IPS-20b (cell line): Measurements from ENCODE around the gene PTPRE.

Experiments used
- H3K27ac ChIP-seq: one replicate; pipeline ENCODE4 v1.5.1; 2013; ENCODE audit warnings: low read length
- H3K27me3 ChIP-seq: 2 replicates; pipeline ENCODE4 v1.6.1; 2013; ENCODE audit warnings: mild to moderate bottlenecking, low read length, inconsistent platforms; ENCODE audit not compliant: insufficient read depth
- H3K36me3 ChIP-seq: 2 replicates; pipeline ENCODE4 v1.6.1; 2013; ENCODE audit warnings: low read depth, mild to moderate bottlenecking, inconsistent platforms, low read length, moderate library complexity; ENCODE audit not compliant: insufficient read depth
- H3K4me1 ChIP-seq: 2 replicates; pipeline ENCODE4 v1.6.1; 2013; ENCODE audit warnings: mild to moderate bottlenecking, control low read depth, inconsistent platforms, low read length, moderate library complexity; ENCODE audit not compliant: insufficient read depth
- H3K4me3 ChIP-seq: 2 replicates; pipeline ENCODE4 v1.5.1; 2013; ENCODE audit warnings: mild to moderate bottlenecking, low read length, inconsistent platforms
- H3K9ac ChIP-seq: 2 replicates; pipeline ENCODE4 v1.6.1; 2013; ENCODE audit warnings: low read depth, mild to moderate bottlenecking, inconsistent platforms, low read length, moderate library complexity
- H3K9me3 ChIP-seq: 2 replicates; pipeline ENCODE4 v1.6.1; 2013; ENCODE audit warnings: mild to moderate bottlenecking, low read depth, low read length, inconsistent platforms; ENCODE audit not compliant: insufficient read depth

The PTPRE gene

GRCh38 chr10:127971963-127972615 lies 65.2 kb downstream of the PTPRE start:
- no peak overlapping the region for H3K4me3 ChIP-seq
- no peak overlapping the region for H3K9ac ChIP-seq
- no peaks in the 10 kb centered on the region for H3K36me3 ChIP-seq
- H3K27me3 ChIP-seq = no peaks in the 10 kb centered on the region
- H3K27ac ChIP-seq = no peak overlapping the region
- peaks cover 5% of the 10 kb centered on the region for H3K4me1 ChIP-seq
- no peaks in the 10 kb centered on the region for H3K9me3 ChIP-seq

GRCh38 chr10:127972751-127973357 lies 66.0 kb downstream of the PTPRE start:
- H3K4me1 ChIP-seq = peaks cover 5% of the 10 kb centered on the region

GRCh38 chr10:127973791-127974311 lies 66.9 kb downstream of the PTPRE start:
- no peak overlapping the region for H3K27ac ChIP-seq
- no peaks in the 10 kb centered on the region for H3K36me3 ChIP-seq
- no peak overlapping the region for H3K4me3 ChIP-seq
- no peaks in the 10 kb centered on the region for H3K27me3 ChIP-seq
- H3K9me3 ChIP-seq = no peaks in the 10 kb centered on the region
- no peak overlapping the region for H3K9ac ChIP-seq
- no peaks in the 10 kb centered on the region; the same call in 1 of the 2 replicates for H3K4me1 ChIP-seq

More at GRCh38 chr10:127972751-127973357, 66.0 kb downstream of the PTPRE start:
- H3K36me3 ChIP-seq = no peaks in the 10 kb centered on the region
- no peaks in the 10 kb centered on the region for H3K9me3 ChIP-seq
- no peaks in the 10 kb centered on the region for H3K27me3 ChIP-seq
- no peak overlapping the region for H3K4me3 ChIP-seq
- H3K27ac ChIP-seq = no peak overlapping the region
- no peak overlapping the region for H3K9ac ChIP-seq

GRCh38 chr10:127974911-127975310 lies 68.0 kb downstream of the PTPRE start:
- Histone ChIP-seq H3K27me3 (no peaks in the 10 kb centered on the region), H3K4me1 (no peaks in the 10 kb centered on the region), H3K27ac (no peak overlapping the region), H3K9ac (no peak overlapping the region), H3K9me3 (peaks cover 5% of the 10 kb centered on the region; the same call in 1 of the 2 replicates), H3K4me3 (no peak overlapping the region), H3K36me3 (no peaks in the 10 kb centered on the region)

- Histone ChIP-seq H3K4me3 (no peak overlapping the region), H3K9ac (no peak overlapping the region)
These were observed 69.4 kb downstream of the PTPRE start for GRCh38 chr10:127976286-127976685.

GRCh38 chr10:127976701-127977356 lies 69.9 kb downstream of the PTPRE start:
- no peaks in the 10 kb centered on the region for H3K4me1 ChIP-seq
- peaks cover 12% of the 10 kb centered on the region for H3K9me3 ChIP-seq
- H3K9ac ChIP-seq = no peak overlapping the region
- no peaks in the 10 kb centered on the region for H3K36me3 ChIP-seq
- no peak overlapping the region for H3K27ac ChIP-seq
- no peak overlapping the region for H3K4me3 ChIP-seq
- no peaks in the 10 kb centered on the region for H3K27me3 ChIP-seq

More at GRCh38 chr10:127976286-127976685, 69.4 kb downstream of the PTPRE start:
- Histone ChIP-seq H3K27ac (no peak overlapping the region), H3K36me3 (no peaks in the 10 kb centered on the region), H3K9me3 (peaks cover 12% of the 10 kb centered on the region), H3K27me3 (no peaks in the 10 kb centered on the region), H3K4me1 (no peaks in the 10 kb centered on the region)

- Histone ChIP-seq H3K9ac (no peak overlapping the region), H3K27ac (no peak overlapping the region), H3K9me3 (peaks cover 12% of the 10 kb centered on the region), H3K27me3 (no peaks in the 10 kb centered on the region), H3K4me3 (no peak overlapping the region), H3K36me3 (no peaks in the 10 kb centered on the region), H3K4me1 (no peaks in the 10 kb centered on the region)
These were observed 70.6 kb downstream of the PTPRE start for GRCh38 chr10:127977357-127978009.

- H3K9me3 ChIP-seq = peaks cover 12% of the 10 kb centered on the region
- H3K9ac ChIP-seq = no peak overlapping the region
- H3K27me3 ChIP-seq = no peaks in the 10 kb centered on the region
- no peaks in the 10 kb centered on the region for H3K36me3 ChIP-seq
- no peak overlapping the region for H3K27ac ChIP-seq
- no peak overlapping the region for H3K4me3 ChIP-seq
- H3K4me1 ChIP-seq = no peaks in the 10 kb centered on the region
These were observed 71.6 kb downstream of the PTPRE start for GRCh38 chr10:127978481-127978880.

- H3K9ac ChIP-seq = no peak overlapping the region
- H3K4me3 ChIP-seq = no peak overlapping the region
- no peak overlapping the region for H3K27ac ChIP-seq
- no peaks in the 10 kb centered on the region for H3K36me3 ChIP-seq
- H3K4me1 ChIP-seq = no peaks in the 10 kb centered on the region
- H3K27me3 ChIP-seq = no peaks in the 10 kb centered on the region
- peaks cover 12% of the 10 kb centered on the region for H3K9me3 ChIP-seq
These were observed 72.1 kb downstream of the PTPRE start for GRCh38 chr10:127979045-127979444.

- Histone ChIP-seq H3K36me3 (no peaks in the 10 kb centered on the region), H3K9ac (no peak overlapping the region), H3K27ac (no peak overlapping the region), H3K27me3 (no peaks in the 10 kb centered on the region), H3K4me3 (no peak overlapping the region), H3K9me3 (peaks cover 12% of the 10 kb centered on the region), H3K4me1 (no peaks in the 10 kb centered on the region)
These were observed 72.7 kb downstream of the PTPRE start for GRCh38 chr10:127979566-127979965.

- H3K27ac ChIP-seq = no peak overlapping the region
- H3K9me3 ChIP-seq = peaks cover 12% of the 10 kb centered on the region
These were observed 74.0 kb downstream of the PTPRE start for GRCh38 chr10:127980898-127981297.

More at GRCh38 chr10:127980898-127981297, 74.0 kb downstream of the PTPRE start:
- Histone ChIP-seq H3K4me3 (no peak overlapping the region), H3K4me1 (no peaks in the 10 kb centered on the region), H3K36me3 (no peaks in the 10 kb centered on the region), H3K27me3 (no peaks in the 10 kb centered on the region), H3K9ac (no peak overlapping the region)
